Measurements from ENCODE around the gene NMRK1. TPM values are rescaled to one million over a fixed set of nuclear protein-coding genes. Genes with fewer than 3 reads are reported as not detected.

NMRK1 gene
- total RNA-seq, 1 experiment from 2014 or later: 36.2 TPM

DNA sequence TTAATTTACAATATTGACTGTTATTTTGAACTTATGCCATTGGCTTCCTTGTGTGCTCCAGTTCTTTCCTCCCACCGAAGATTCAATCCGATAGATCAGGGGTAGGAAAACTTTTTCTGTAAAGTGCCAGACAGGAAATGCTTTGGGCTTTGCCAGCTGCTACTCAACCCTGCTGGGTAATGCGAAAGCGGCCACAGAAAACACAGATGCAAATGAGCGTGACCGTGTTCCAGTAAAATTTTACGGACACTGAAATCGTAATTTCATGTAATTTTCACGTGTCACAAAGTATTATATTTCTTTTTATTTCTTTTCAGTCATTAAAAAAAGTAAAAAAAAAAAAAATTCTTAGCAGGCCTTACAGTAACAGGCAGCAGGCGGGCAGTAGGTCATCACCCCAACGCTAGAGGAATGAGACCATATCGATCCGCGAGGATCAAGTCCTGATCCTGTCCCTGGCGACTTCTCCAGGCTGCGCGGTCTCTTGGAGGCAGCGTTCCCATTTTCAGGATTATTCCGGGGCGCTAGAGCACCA lies 599 bp downstream of the NMRK1 start:
- DNase-seq: peak; percentile 41 to 64
- Histone ChIP-seq H3K27ac (peak overlapping the region; percentile 81), H2AFZ (peak overlapping the region; percentile 95), H4K20me1 (ENCODE audit: insufficient read depth) (0 out of 2 replicates have a peak, but pooled peaks cover 4% of the 10 kb centered on the region), H3K4me1 (replicated peaks; ENCODE audit: insufficient read depth) (peaks cover 31% of the 10 kb centered on the region), H3K4me3 (peak overlapping the region; percentile 67), H3K27me3 (ENCODE audit: insufficient read depth, low read depth) (no peaks in the 10 kb centered on the region), H3K9me2 (ENCODE audit: insufficient read depth) (no peaks in the 10 kb centered on the region), H3K36me3 (ENCODE audit: low read depth) (no peaks in the 10 kb centered on the region), H3K79me2 (ENCODE audit: low read depth) (peaks cover 41% of the 10 kb centered on the region), H3K4me2 (peak overlapping the region; percentile 94), H3K9me3 (ENCODE audit: insufficient read depth, low read depth) (no peaks in the 10 kb centered on the region), H3F3A (ENCODE audit: insufficient read depth, low read depth) (peaks cover 25% of the 10 kb centered on the region)
- ChIA-PET CTCF (interaction anchor here (0.6 to 0.7 kb wide), 3 partner anchors 83 to 1934 kb away, joined by 4 to 6 read pairs (median 4); no protein-coding TSS in a partner anchor), POLR2A (ENCODE audit: unreplicated experiment) (interaction anchor here (0.5 to 1.7 kb wide), 8 partner anchors 59 to 1950 kb away, joined by 3 to 20 read pairs (median 4); partner anchors contain the start of gene CARNMT1)
- TF ChIP-seq EZH2 (IDR thresholded peaks at IDR 0.05; ENCODE audit: low read depth): no peak
- TF ChIP-seq, protein P1, sequence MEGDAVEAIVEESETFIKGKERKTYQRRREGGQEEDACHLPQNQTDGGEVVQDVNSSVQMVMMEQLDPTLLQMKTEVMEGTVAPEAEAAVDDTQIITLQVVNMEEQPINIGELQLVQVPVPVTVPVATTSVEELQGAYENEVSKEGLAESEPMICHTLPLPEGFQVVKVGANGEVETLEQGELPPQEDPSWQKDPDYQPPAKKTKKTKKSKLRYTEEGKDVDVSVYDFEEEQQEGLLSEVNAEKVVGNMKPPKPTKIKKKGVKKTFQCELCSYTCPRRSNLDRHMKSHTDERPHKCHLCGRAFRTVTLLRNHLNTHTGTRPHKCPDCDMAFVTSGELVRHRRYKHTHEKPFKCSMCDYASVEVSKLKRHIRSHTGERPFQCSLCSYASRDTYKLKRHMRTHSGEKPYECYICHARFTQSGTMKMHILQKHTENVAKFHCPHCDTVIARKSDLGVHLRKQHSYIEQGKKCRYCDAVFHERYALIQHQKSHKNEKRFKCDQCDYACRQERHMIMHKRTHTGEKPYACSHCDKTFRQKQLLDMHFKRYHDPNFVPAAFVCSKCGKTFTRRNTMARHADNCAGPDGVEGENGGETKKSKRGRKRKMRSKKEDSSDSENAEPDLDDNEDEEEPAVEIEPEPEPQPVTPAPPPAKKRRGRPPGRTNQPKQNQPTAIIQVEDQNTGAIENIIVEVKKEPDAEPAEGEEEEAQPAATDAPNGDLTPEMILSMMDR (conservative IDR thresholded peaks at IDR 0.05): no peak; the same call in 1 of the 2 replicates
- BruUV-seq (replicated peaks): TSS peak; percentile 71
- intact Hi-C loops (cut with micrococcal nuclease; ENCODE audit: unreplicated experiment): loop anchor here (5.0 to 10.0 kb wide), 4 partner anchors 80 to 1227 kb away; partner anchors contain the start of gene C9orf40

DNA sequence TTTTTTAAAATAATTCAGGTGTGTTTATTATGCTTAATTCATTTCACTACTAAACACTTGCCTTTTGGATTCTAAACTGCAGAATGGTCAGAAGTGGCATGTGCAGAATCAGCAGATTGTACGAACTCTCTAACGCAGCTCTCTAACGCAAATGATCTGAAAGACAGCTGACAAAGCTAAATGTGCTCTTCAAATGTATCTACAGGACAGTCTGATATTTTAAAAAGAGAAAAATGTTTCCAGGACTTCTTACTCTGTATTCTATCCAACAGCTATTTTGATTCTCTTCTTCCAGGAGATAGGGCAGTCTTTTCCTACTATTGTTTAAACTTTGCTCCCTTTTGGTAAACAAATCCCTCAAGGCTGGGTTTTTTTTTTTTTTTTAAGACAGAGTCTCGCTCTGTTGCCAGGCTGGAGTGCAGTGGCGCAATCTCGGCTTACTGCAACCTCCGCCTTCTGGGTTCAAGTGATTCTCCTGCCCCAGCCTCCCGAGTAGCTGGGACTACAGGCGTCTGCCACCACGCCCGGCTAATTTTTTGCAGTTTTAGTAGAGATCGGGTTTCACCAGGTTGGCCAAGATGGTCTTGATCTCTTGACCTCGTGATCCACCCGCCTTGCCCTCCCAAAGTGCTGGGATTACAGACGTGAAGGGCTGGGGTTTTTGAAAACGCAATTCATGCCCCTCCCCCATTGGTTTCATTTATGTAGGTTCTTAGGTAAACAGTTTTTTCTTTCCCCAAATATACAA lies 1.2 kb downstream of the NMRK1 start:
- DNase-seq: peak in 1 of 2 experiments; percentile 25
- POLR2A ChIA-PET (ENCODE audit: unreplicated experiment): interaction anchor here (0.5 to 1.3 kb wide), 2 partner anchors 57 to 58 kb away, joined by 3 to 15 read pairs; no protein-coding TSS in a partner anchor

GRCh38 chr9:75085640-75086039 lies 2.3 kb downstream of the NMRK1 start:
- Histone ChIP-seq H3K79me2 (ENCODE audit: low read depth) (peaks cover 24% of the 10 kb centered on the region), H3K4me1 (replicated peaks; ENCODE audit: insufficient read depth) (peaks cover 29% of the 10 kb centered on the region), H4K20me1 (ENCODE audit: insufficient read depth) (0 out of 2 replicates have a peak, but pooled peaks cover 4% of the 10 kb centered on the region), H3K27ac (no peak overlapping the region), H3F3A (ENCODE audit: insufficient read depth, low read depth) (peaks cover 25% of the 10 kb centered on the region), H3K9me3 (ENCODE audit: insufficient read depth, low read depth) (no peaks in the 10 kb centered on the region), H3K36me3 (ENCODE audit: low read depth) (no peaks in the 10 kb centered on the region), H3K27me3 (ENCODE audit: insufficient read depth, low read depth) (no peaks in the 10 kb centered on the region), H3K9me2 (ENCODE audit: insufficient read depth) (no peaks in the 10 kb centered on the region), H3K4me2 (peak overlapping the region; percentile 94), H3K4me3 (no peak overlapping the region), H2AFZ (no peak overlapping the region)
- BruUV-seq (replicated peaks): no TSS peak
- no peak for TF ChIP-seq EZH2 (IDR thresholded peaks at IDR 0.05; ENCODE audit: low read depth)
- TF ChIP-seq, protein P1 (conservative IDR thresholded peaks at IDR 0.05): no peak
- DNase-seq: no peak
- intact Hi-C loops (cut with micrococcal nuclease; ENCODE audit: unreplicated experiment): loop anchor here (5.0 to 10.0 kb wide), 4 partner anchors 82 to 1229 kb away; partner anchors contain the start of gene C9orf40
- ChIA-PET POLR2A (ENCODE audit: unreplicated experiment) (interaction anchor here (0.6 kb wide), 1 partner anchor 86 kb away, joined by 4 read pairs; no protein-coding TSS in a partner anchor), CTCF (no interaction called here)

More for the DNA sequence above, 1.2 kb downstream of the NMRK1 start:
- peak overlapping the region; percentile 67 for H3K4me3 ChIP-seq
- no peaks in the 10 kb centered on the region for H3K9me3 ChIP-seq (ENCODE audit: insufficient read depth, low read depth)
- no peaks in the 10 kb centered on the region for H3K36me3 ChIP-seq (ENCODE audit: low read depth)
- no peak for TF ChIP-seq EZH2 (IDR thresholded peaks at IDR 0.05; ENCODE audit: low read depth)
- TF ChIP-seq, protein P1 (conservative IDR thresholded peaks at IDR 0.05): no peak
- peak overlapping the region; percentile 81 for H3K27ac ChIP-seq
- CTCF ChIA-PET: interaction anchor here (0.6 to 0.7 kb wide), 3 partner anchors 82 to 1934 kb away, joined by 4 to 6 read pairs (median 4); no protein-coding TSS in a partner anchor
- H3K9me2 ChIP-seq (ENCODE audit: insufficient read depth): no peaks in the 10 kb centered on the region
- 0 out of 2 replicates have a peak, but pooled peaks cover 4% of the 10 kb centered on the region for H4K20me1 ChIP-seq (ENCODE audit: insufficient read depth)
- H3K4me1 ChIP-seq (replicated peaks; ENCODE audit: insufficient read depth): peaks cover 31% of the 10 kb centered on the region
- H3K4me2 ChIP-seq: peak overlapping the region; percentile 94
- intact Hi-C loops (cut with micrococcal nuclease; ENCODE audit: unreplicated experiment): loop anchor here (5.0 to 10.0 kb wide), 4 partner anchors 81 to 1228 kb away; partner anchors contain the start of gene C9orf40
- H3K27me3 ChIP-seq (ENCODE audit: insufficient read depth, low read depth): no peaks in the 10 kb centered on the region
- no TSS peak for BruUV-seq (replicated peaks)
- H3K79me2 ChIP-seq (ENCODE audit: low read depth): peaks cover 35% of the 10 kb centered on the region
- H3F3A ChIP-seq (ENCODE audit: insufficient read depth, low read depth): peaks cover 25% of the 10 kb centered on the region
- peak overlapping the region; percentile 95 for H2AFZ ChIP-seq

All from PC-9 (cell line).